Stimulated activated CD4-positive, alpha-beta T cell treated with anti-CD3 and anti-CD28 coated beads, Interleukin-15, amount 100 ng/mL, for 24 hours (primary cell): ENCODE results near the gene SLC25A47.

Experiments
- DNase-seq: peaks from one replicate; pipeline ENCODE4 v3.0.0-alpha.2; 2020

Gene SLC25A47

GRCh38 chr14:100350276-100350926 lies 27.3 kb downstream of the SLC25A47 start:
- no peak for DNase-seq

- no peak for DNase-seq
Observed at GRCh38 chr14:100350986-100351385, 27.8 kb downstream of the SLC25A47 start.

GRCh38 chr14:100358396-100358795 lies 35.3 kb downstream of the SLC25A47 start:
- DNase-seq: no peak

- no peak for DNase-seq
Observed at GRCh38 chr14:100359111-100359510, 36.0 kb downstream of the SLC25A47 start.

- no peak for DNase-seq
Observed at GRCh38 chr14:100359881-100360280, 36.7 kb downstream of the SLC25A47 start.

GRCh38 chr14:100361626-100362025 lies 38.5 kb downstream of the SLC25A47 start:
- DNase-seq: no peak

GRCh38 chr14:100362311-100362927 lies 39.3 kb downstream of the SLC25A47 start:
- no peak for DNase-seq

GRCh38 chr14:100363053-100363452 lies 39.9 kb downstream of the SLC25A47 start:
- no peak for DNase-seq

- no peak for DNase-seq
Observed at GRCh38 chr14:100364403-100364802, 41.3 kb downstream of the SLC25A47 start.

- no peak for DNase-seq
Observed at GRCh38 chr14:100365741-100366140, 42.6 kb downstream of the SLC25A47 start.

- DNase-seq: peak; percentile 23
Observed at GRCh38 chr14:100369019-100369418, 45.9 kb downstream of the SLC25A47 start.

- no peak for DNase-seq
Observed at GRCh38 chr14:100370003-100370402, 46.9 kb downstream of the SLC25A47 start.

- no peak for DNase-seq
Observed at GRCh38 chr14:100371773-100372172, 48.6 kb downstream of the SLC25A47 start.

GRCh38 chr14:100372357-100373048 lies 49.4 kb downstream of the SLC25A47 start:
- no peak for DNase-seq

- peak; percentile 21 for DNase-seq
Observed at GRCh38 chr14:100374270-100374669, 51.1 kb downstream of the SLC25A47 start.

GRCh38 chr14:100374876-100375265 lies 51.7 kb downstream of the SLC25A47 start:
- DNase-seq: no peak

GRCh38 chr14:100375266-100375962 lies 52.3 kb downstream of the SLC25A47 start:
- DNase-seq: peak; percentile 90

GRCh38 chr14:100375963-100376735 lies 53.0 kb downstream of the SLC25A47 start, which contains the start of gene WDR25:
Gene WDR25 (plus strand): TSS chr14:100376485.
- DNase-seq: peak; percentile 95

- DNase-seq: no peak
Observed at GRCh38 chr14:100376751-100377171, 53.6 kb downstream of the SLC25A47 start.
